K562 (cell line): Measurements from ENCODE around the gene PMEPA1.

Experiments used
- CTCF ChIP-seq, 3 experiments: IDR thresholded peaks in 2 of 3; conservative IDR thresholded peaks in 1 of 3; 2 replicates each; pipeline ENCODE4 v1.5.1; 2011 to 2012; ENCODE audit warnings: low read length in 3 of 3, mild to moderate bottlenecking in 3 of 3, control low read depth in 2 of 3, improper control_type of control experiment in 1 of 3, inconsistent platforms in 1 of 3, low read depth in 1 of 3, mixed read lengths in 1 of 3, moderate library complexity in 1 of 3; ENCODE audit not compliant: insufficient read depth in 2 of 3
- EP300 ChIP-seq: IDR thresholded peaks from 2 replicates; pipeline ENCODE4 v1.6.1; 2012; ENCODE audit warnings: low read length, improper control_type of control experiment
- ETV5 ChIP-seq: sonication (generic); formaldehyde crosslinking; IDR thresholded peaks from 2 replicates; pipeline ENCODE4 v1.4.0; 2020; ENCODE audit warnings: low read depth, mild to moderate bottlenecking, missing genetic modification reagents
- ETV6 ChIP-seq, 3 experiments: fragments of 150-350 bp in 1 of 3; sonication (generic) in 1 of 3; formaldehyde crosslinking in 1 of 3; IDR thresholded peaks; 2 replicates each; pipeline versions ENCODE4 v1.6.1 to v1.8.0; 2014 to 2022; ENCODE audit warnings: borderline replicate concordance in 2 of 3, low read depth in 2 of 3, antibody characterized with exemption in 1 of 3, low read length in 1 of 3, mild to moderate bottlenecking in 1 of 3, missing genetic modification reagents in 1 of 3
- KDM1A ChIP-seq, 2 experiments: fragments of 450-650 bp; IDR thresholded peaks; 2 replicates each; pipeline ENCODE4 v1.6.1; 2016; ENCODE audit warnings: mild to moderate bottlenecking in 2 of 2
- LEF1 ChIP-seq: fragments of 450-650 bp; IDR thresholded peaks from 2 replicates; pipeline ENCODE4 v1.6.1; 2016; ENCODE audit warnings: mild to moderate bottlenecking
- MAX ChIP-seq: sonication (generic); formaldehyde crosslinking; IDR thresholded peaks from 2 replicates; pipeline ENCODE4 v1.9.0; 2022; ENCODE audit warnings: mild to moderate bottlenecking, missing genetic modification reagents
- POLR2A ChIP-seq: fragments of 450-650 bp; conservative IDR thresholded peaks from 2 replicates; pipeline ENCODE4 v1.6.1; 2016
- PRPF4 ChIP-seq: fragments of 200-400 bp; formaldehyde crosslinking; IDR thresholded peaks from one replicate; pipeline ENCODE4 v1.6.1; 2017; ENCODE audit warnings: low read length, low read depth, mild to moderate bottlenecking; ENCODE audit not compliant: insufficient read depth, poor library complexity, severe bottlenecking
- SIN3A ChIP-seq, 2 experiments: fragments of 150-350 bp in 1 of 2; IDR thresholded peaks; 2 replicates each; pipeline ENCODE4 v1.6.1; 2011 to 2016; ENCODE audit warnings: borderline replicate concordance in 2 of 2, low read depth in 2 of 2, low read length in 2 of 2, mild to moderate bottlenecking in 2 of 2, moderate library complexity in 2 of 2; ENCODE audit not compliant: control insufficient read depth in 1 of 2
- SMC3 ChIP-seq: conservative IDR thresholded peaks from 2 replicates; pipeline ENCODE4 v1.6.1; 2011; ENCODE audit warnings: low read depth, low read length, improper control_type of control experiment; ENCODE audit not compliant: insufficient read depth
- SP1 ChIP-seq: sonication (generic); formaldehyde crosslinking; IDR thresholded peaks from 2 replicates; pipeline ENCODE4 v1.8.1; 2022; ENCODE audit warnings: mild to moderate bottlenecking, missing genetic modification reagents

GRCh38 chr20:57716202-57716601, 6.4 kb upstream of the PMEPA1 start:
- TF ChIP-seq PRPF4 (no peak), CTCF (IDR thresholded peaks at IDR 0.05 in 2 of 3, conservative IDR thresholded peaks at IDR 0.05 in 1 of 3; ENCODE audit: insufficient read depth in 2 of 3, low read depth in 1 of 3, low read length in 3 of 3) (no peak), SP1 (no peak), EP300 (no peak), SMC3 (no peak), POLR2A (no peak), MAX (CRISPR knock-in tag) (no peak), KDM1A (IDR thresholded peaks at IDR 0.05) (no peak), ETV6 (IDR thresholded peaks at IDR 0.05; ENCODE audit: borderline replicate concordance in 1 of 2, low read depth in 2 of 2, low read length in 1 of 2) (no peak), ETV6 (CRISPR knock-in tag; IDR thresholded peaks at IDR 0.05; ENCODE audit: borderline replicate concordance) (no peak), SIN3A (IDR thresholded peaks at IDR 0.05; ENCODE audit: borderline replicate concordance in 2 of 2, control insufficient read depth in 1 of 2, low read depth in 2 of 2, low read length in 2 of 2) (no peak), LEF1 (no peak), ETV5 (CRISPR knock-in tag) (no peak)
